Activated CD4-positive, alpha-beta T cell treated with anti-CD3 and anti-CD28 coated beads for 36 hours (primary cell): ENCODE data around the gene SUSD6. TPM values are rescaled to one million over a fixed set of nuclear protein-coding genes. Genes with fewer than 3 reads are reported as not detected.

Experiments
- ATAC-seq: fragments of 200-7000 bp; cut with Tn5 transposase; one replicate; pipeline ENCODE4 v1.10.0; 2021; ENCODE audit warnings: mild to moderate bottlenecking, moderate library complexity
- CTCF ChIA-PET: fragments of 350-600 bp; sonication (Branson Sonifier 250); formaldehyde crosslinking; loops from one replicate; lab custom pipeline; 2021; ENCODE audit warnings: antibody characterized with exemption; lab: Charles Lee
- POLR2A ChIA-PET: fragments of 350-600 bp; sonication (Branson Sonifier 250); formaldehyde crosslinking; loops from one replicate; lab custom pipeline; 2021; ENCODE audit warnings: antibody characterized with exemption, inconsistent platforms; lab: Charles Lee
- DNase-seq: peaks from one replicate; pipeline ENCODE4 v3.0.0-alpha.2; 2020
- H3K27ac Mint-ChIP-seq: one replicate; pipeline ENCODE4 v1.8.0; 2021; ENCODE audit warnings: mixed read lengths
- H3K27me3 Mint-ChIP-seq: one replicate; pipeline ENCODE4 v1.8.0; 2021; ENCODE audit warnings: mixed read lengths
- H3K36me3 Mint-ChIP-seq: one replicate; pipeline ENCODE4 v1.8.0; 2021; ENCODE audit warnings: low read depth, mixed read lengths
- H3K4me1 Mint-ChIP-seq: one replicate; pipeline ENCODE4 v1.8.0; 2021; ENCODE audit warnings: mixed read lengths
- H3K4me3 Mint-ChIP-seq: one replicate; pipeline ENCODE4 v1.8.0; 2021; ENCODE audit warnings: mild to moderate bottlenecking, moderate library complexity, mixed read lengths
- H3K9me3 Mint-ChIP-seq: one replicate; pipeline ENCODE4 v1.8.0; 2021; ENCODE audit warnings: low read depth, mixed read lengths
- intact Hi-C, 2 experiments: fragments of 100-400 bp; cut with DNase I in 1 of 2; cut with micrococcal nuclease in 1 of 2; formaldehyde crosslinking; loops; one replicate each; pipeline versions ENCODE4 v1.14.2 to v1.15.1; 2022 to 2024; cut with DNase I, micrococcal nuclease
- total RNA-seq, 2 experiments: library from RNA; stranded (reverse); gene quantifications; one replicate each; pipeline ENCODE4 v1.2.3, GENCODE V29; 2021

SUSD6 gene
- total RNA-seq, 2 experiments from 2014 or later, result 57.9 to 59.3 TPM

DNA sequence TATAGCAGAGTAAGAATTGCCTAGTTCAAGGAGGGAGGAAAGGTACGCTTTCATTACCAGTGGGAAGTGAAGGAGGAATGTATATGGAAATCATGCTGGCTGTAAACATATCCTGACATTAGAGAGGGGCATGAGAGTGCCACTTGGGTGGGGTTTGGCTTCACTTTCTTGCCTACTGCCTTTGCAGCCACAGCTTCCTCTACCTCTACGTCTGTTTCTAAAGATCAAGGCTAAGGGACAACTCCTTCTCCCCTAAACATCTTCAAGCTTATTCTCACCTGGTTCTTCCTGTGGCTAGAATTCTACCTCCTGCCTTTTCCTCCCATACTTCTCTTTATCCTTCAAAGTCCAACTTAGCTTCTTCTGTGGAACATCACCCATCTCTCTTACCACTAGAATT, 58.0 kb downstream of the SUSD6 start:
- intact Hi-C loops, result no loop called here
- ChIA-PET POLR2A (interaction anchor here (0.8 kb wide), 1 partner anchor 271 kb away, joined by 3 read pairs; the partner anchor contains the start of gene SLC39A9), CTCF (interaction anchor here (0.6 to 1.8 kb wide), 2 partner anchors 14 to 85 kb away, joined by 4 to 5 read pairs; no protein-coding TSS in a partner anchor)
- no peak for ATAC-seq
- H3K4me3 Mint-ChIP-seq, result no peak overlapping the region
- H3K27me3 Mint-ChIP-seq, result no peaks in the 10 kb centered on the region
- peaks cover 96% of the 10 kb centered on the region for H3K4me1 Mint-ChIP-seq
- peak overlapping the region; percentile 63 for H3K27ac Mint-ChIP-seq
- no peak for DNase-seq
- peaks cover 3% of the 10 kb centered on the region for H3K9me3 Mint-ChIP-seq
- H3K36me3 Mint-ChIP-seq, result peaks cover 60% of the 10 kb centered on the region

DNA sequence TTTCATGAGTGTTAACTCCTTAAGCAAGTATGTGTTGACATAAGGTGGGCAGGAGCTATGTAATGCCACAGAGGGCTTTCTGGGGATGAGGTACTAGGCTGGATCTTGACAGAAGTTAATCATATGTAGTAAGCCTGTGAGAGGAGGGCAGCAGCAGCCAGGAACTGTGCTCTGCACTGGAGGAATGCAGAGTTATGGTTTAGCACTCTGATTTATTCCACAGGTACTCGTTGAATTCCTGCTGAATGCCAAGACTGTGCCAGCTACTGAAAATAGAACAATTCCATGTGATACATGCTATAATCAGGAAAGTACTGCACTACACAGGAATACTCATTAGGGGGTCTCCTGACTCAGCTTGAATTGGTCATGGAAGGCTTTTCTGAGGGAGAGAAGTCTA, 58.7 kb downstream of the SUSD6 start:
- ChIA-PET POLR2A (interaction anchor here (0.8 kb wide), 1 partner anchor 271 kb away, joined by 3 read pairs; the partner anchor contains the start of gene SLC39A9), CTCF (interaction anchor here (0.7 to 1.8 kb wide), 3 partner anchors 12 to 85 kb away, joined by 3 to 4 read pairs (median 4); no protein-coding TSS in a partner anchor)
- peaks cover 3% of the 10 kb centered on the region for H3K9me3 Mint-ChIP-seq
- no peak for ATAC-seq
- H3K27me3 Mint-ChIP-seq, result no peaks in the 10 kb centered on the region
- intact Hi-C loops, result loop anchor here in 1 of 2 experiments (10.0 kb wide), 2 partner anchors 985 to 1885 kb away; no protein-coding TSS in a partner anchor
- H3K4me3 Mint-ChIP-seq, result no peak overlapping the region
- H3K27ac Mint-ChIP-seq, result peak overlapping the region; percentile 63
- DNase-seq, result no peak
- H3K4me1 Mint-ChIP-seq, result peaks cover 97% of the 10 kb centered on the region
- H3K36me3 Mint-ChIP-seq, result peaks cover 61% of the 10 kb centered on the region

DNA sequence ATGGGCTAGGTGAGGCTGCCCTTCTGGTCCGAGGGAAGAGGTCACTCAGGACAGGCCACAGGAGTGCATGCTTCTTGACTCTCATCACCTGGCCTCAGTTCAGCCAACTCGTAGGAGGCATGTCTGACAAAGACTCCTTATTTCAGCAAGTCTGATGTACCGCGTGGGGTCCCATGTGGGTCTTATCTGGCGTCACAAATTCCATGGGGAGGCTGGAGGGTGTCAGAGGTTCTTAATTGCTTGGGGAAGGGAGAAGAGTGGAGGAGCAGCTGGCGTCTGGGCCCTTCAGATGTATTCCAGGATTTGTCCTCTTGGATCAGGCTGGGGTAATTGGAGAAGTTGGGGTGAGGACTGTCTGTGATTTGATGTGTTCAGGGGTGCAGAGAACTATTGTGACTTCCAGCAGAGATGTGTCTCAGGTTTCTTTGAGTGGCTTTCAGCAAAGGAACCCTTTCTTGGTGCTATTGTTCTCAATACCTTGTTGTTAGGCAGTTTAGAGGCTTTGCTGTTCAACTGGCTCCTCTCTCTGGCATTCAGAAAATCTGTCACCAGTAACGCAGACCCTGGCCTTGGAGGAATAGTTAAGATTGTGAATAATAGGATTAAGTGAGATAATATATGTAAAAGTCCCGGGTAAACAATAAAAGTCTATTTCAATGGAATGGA, 60.1 kb downstream of the SUSD6 start:
- H3K9me3 Mint-ChIP-seq, result peaks cover 3% of the 10 kb centered on the region
- ATAC-seq (no peak), DNase-seq (no peak)
- peaks cover 97% of the 10 kb centered on the region for H3K4me1 Mint-ChIP-seq
- H3K4me3 Mint-ChIP-seq, result no peak overlapping the region
- intact Hi-C loops, result loop anchor here in 1 of 2 experiments (10.0 kb wide), 2 partner anchors 983 to 1883 kb away; no protein-coding TSS in a partner anchor
- ChIA-PET CTCF (interaction anchor here (0.6 to 0.7 kb wide), 3 partner anchors 28 to 60 kb away, joined by 3 read pairs; no protein-coding TSS in a partner anchor), POLR2A (interaction anchor here (0.6 kb wide), 1 partner anchor 54 kb away, joined by 3 read pairs; no protein-coding TSS in a partner anchor)
- peak overlapping the region; percentile 26 for H3K27ac Mint-ChIP-seq
- H3K27me3 Mint-ChIP-seq, result no peaks in the 10 kb centered on the region
- peaks cover 56% of the 10 kb centered on the region for H3K36me3 Mint-ChIP-seq

DNA sequence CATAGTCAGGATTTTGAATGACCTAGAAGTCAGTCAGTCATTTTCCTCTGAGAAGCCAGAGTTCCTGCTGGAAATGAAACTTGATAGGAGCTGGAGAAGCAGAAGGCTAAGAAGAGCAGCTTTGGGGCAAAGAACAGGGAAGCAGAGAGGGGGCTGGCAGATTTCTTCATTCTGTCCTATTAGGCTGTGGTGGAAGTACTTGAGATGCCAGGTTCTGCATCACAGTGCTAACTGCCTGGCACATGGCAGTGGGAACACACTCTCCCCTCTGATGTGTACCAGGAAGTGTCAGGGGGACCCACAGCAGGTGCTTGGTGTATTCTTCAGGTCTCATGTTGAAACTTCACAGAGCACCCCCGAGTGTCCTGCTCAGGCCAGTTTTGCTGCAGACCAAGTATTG, 61.0 kb downstream of the SUSD6 start:
- no peak for ATAC-seq
- intact Hi-C loops, result loop anchor here in 1 of 2 experiments (10.0 kb wide), 2 partner anchors 982 to 1882 kb away; no protein-coding TSS in a partner anchor
- Mint-ChIP-seq H3K4me3 (no peak overlapping the region), H3K27ac (peak overlapping the region; percentile 99), H3K27me3 (no peaks in the 10 kb centered on the region), H3K9me3 (peaks cover 3% of the 10 kb centered on the region), H3K4me1 (peaks cover 99% of the 10 kb centered on the region), H3K36me3 (peaks cover 56% of the 10 kb centered on the region)
- no peak for DNase-seq
- CTCF ChIA-PET, result interaction anchor here (0.6 to 2.9 kb wide), 10 partner anchors 9 to 61 kb away, joined by 3 to 24 read pairs (median 4); no protein-coding TSS in a partner anchor
- POLR2A ChIA-PET, result no interaction called here

DNA sequence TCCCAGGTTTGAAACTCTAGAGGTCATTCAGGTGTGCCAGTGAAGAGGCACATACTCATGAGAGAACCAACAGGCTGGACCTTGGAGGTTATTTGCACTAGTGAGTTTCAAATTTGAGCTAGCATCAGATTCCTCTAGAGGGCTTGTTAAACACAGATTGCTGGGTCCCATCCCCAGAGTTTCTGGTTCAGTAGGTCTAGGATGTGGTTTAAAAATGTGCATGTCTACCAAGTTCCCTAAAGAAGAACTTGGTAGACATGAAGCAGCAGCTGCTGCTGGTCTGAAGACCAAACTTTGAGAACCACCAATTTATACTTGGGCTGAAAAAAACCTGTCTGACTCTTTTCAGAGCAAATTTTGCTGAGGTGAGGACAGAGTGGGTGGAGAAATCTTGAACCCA, 61.7 kb downstream of the SUSD6 start:
- Mint-ChIP-seq H3K36me3 (peaks cover 54% of the 10 kb centered on the region), H3K27me3 (no peaks in the 10 kb centered on the region), H3K4me1 (peaks cover 98% of the 10 kb centered on the region), H3K9me3 (no peaks in the 10 kb centered on the region), H3K27ac (peak overlapping the region; percentile 99), H3K4me3 (peak overlapping the region; percentile 60)
- ChIA-PET POLR2A (interaction anchor here (0.7 kb wide), 1 partner anchor 59 kb away, joined by 5 read pairs; no protein-coding TSS in a partner anchor), CTCF (interaction anchor here (0.8 to 2.9 kb wide), 10 partner anchors 10 to 88 kb away, joined by 3 to 24 read pairs (median 5); no protein-coding TSS in a partner anchor)
- intact Hi-C loops, result loop anchor here in 1 of 2 experiments (10.0 kb wide), 2 partner anchors 982 to 1882 kb away; no protein-coding TSS in a partner anchor
- DNase-seq (no peak), ATAC-seq (no peak)

DNA sequence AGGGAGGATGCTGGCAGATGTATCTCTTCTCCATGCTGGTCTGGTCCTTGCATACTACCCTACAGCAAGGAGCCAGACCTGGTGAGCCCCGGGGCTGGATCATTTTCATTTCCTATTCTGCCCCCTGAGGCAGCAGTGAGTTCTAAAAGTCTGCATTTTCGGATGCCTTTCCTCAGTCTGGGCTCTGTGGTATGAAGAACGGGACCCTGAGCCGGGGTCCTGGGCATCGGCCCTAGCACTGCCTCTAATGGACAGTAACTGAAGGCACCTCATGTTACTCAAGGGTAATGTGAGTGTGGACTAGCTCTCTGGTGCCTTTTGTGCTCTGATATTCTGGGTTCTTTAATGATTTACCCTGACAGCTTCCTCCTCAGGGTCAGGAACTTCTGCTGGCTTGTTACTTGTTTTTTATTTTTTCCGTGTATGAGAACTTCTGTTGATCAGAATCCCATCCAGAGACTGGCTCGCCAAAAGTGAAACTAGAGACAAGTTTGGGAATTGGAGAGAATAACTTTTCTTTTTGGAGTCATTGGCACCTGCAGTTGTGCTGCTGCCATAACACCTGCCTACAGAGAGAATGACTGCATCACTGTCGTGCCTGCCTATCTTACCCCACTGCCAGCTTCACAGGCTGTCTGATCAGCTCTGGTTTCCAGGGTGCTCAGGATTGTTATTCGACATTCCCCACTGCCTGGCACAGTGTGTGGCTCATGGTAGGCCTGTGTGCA, 62.3 kb downstream of the SUSD6 start:
- peak overlapping the region; percentile 99 for H3K27ac Mint-ChIP-seq
- no peaks in the 10 kb centered on the region for H3K9me3 Mint-ChIP-seq
- H3K4me1 Mint-ChIP-seq, result peaks cover 95% of the 10 kb centered on the region
- H3K4me3 Mint-ChIP-seq, result peak overlapping the region; percentile 60
- ChIA-PET POLR2A (interaction anchor here (0.7 to 2.1 kb wide), 4 partner anchors 20 to 62 kb away, joined by 5 to 8 read pairs (median 6); no protein-coding TSS in a partner anchor), CTCF (interaction anchor here (0.6 to 2.9 kb wide), 17 partner anchors 9 to 1431 kb away, joined by 3 to 24 read pairs (median 5); partner anchors contain the start of gene SUSD6)
- intact Hi-C loops, result loop anchor here in 1 of 2 experiments (10.0 kb wide), 2 partner anchors 981 to 1881 kb away; no protein-coding TSS in a partner anchor
- H3K36me3 Mint-ChIP-seq, result peaks cover 54% of the 10 kb centered on the region
- ATAC-seq (no peak), DNase-seq (peak; percentile 40)
- H3K27me3 Mint-ChIP-seq, result no peaks in the 10 kb centered on the region

DNA sequence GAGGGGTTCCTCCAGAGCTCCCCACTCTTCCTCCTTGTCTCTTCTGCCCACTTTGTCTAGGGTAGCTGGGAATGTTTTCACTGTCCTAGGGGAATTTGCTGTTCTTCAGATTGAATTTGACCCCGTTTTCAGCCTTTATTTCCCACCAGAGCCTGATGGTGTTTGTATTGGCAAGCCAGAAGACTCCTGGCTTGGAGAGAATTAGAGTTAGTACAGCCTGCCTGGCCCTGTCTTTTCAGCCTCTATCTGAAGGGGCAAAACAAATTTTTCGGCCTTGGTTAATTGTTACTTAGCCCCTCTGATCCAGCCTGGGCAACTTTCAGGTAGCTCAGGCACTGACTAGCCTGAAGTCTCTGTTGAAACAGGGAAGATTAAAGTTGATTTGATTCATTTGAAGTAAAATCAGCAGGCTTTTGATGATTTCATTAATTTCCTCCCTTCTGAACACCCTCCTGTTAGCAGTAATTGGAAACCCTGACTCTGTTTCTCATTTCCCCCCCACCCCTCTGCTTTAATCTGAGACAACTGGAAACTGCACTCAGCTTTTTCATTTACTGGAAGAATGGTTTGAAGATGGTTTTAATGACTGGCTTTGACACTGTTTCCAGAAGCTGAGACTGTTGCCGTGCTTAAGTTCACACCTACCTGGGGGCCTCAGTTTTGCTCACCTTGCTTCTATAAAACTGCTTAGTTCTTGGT, 63.3 kb downstream of the SUSD6 start:
- intact Hi-C loops, result loop anchor here (1.0 to 10.0 kb wide), 5 partner anchors 7 to 1880 kb away; no protein-coding TSS in a partner anchor
- peak overlapping the region; percentile 60 for H3K4me3 Mint-ChIP-seq
- ATAC-seq (peak; percentile 36), DNase-seq (peak; percentile 64)
- CTCF ChIA-PET, result interaction anchor here (0.7 to 2.9 kb wide), 15 partner anchors 8 to 278 kb away, joined by 3 to 24 read pairs (median 5); partner anchors contain the start of gene SUSD6
- no peaks in the 10 kb centered on the region for H3K27me3 Mint-ChIP-seq
- POLR2A ChIA-PET, result interaction anchor here (0.6 to 2.1 kb wide), 14 partner anchors 10 to 1309 kb away, joined by 3 to 9 read pairs (median 4); partner anchors contain the start of genes ERH and SLC39A9
- peak overlapping the region; percentile 99 for H3K27ac Mint-ChIP-seq
- peaks cover 85% of the 10 kb centered on the region for H3K4me1 Mint-ChIP-seq
- H3K36me3 Mint-ChIP-seq, result peaks cover 52% of the 10 kb centered on the region
- no peaks in the 10 kb centered on the region for H3K9me3 Mint-ChIP-seq

DNA sequence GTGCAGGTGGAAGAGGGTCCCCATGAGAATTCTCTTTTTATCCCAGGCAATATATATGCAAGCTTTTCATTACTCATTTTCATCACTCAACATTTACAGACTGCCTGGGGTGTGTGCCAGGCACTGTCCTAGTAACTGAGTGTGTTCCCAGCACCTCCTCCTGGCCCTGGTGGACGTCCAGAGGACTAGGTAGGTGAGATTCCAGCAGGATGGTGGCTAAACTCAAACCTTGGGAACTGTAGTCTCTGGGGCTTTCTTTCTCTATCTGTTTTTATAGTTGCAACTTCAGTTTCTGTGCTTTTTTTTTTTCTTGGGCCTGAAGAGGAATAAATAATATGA, 63.8 kb downstream of the SUSD6 start:
- ChIA-PET POLR2A (interaction anchor here (0.6 to 2.1 kb wide), 10 partner anchors 10 to 277 kb away, joined by 3 to 9 read pairs (median 6); partner anchors contain the start of genes ERH and SLC39A9), CTCF (interaction anchor here (0.7 to 2.9 kb wide), 9 partner anchors 10 to 95 kb away, joined by 3 to 24 read pairs (median 5); no protein-coding TSS in a partner anchor)
- H3K27ac Mint-ChIP-seq, result peak overlapping the region; percentile 99
- peaks cover 84% of the 10 kb centered on the region for H3K4me1 Mint-ChIP-seq
- H3K36me3 Mint-ChIP-seq, result peaks cover 48% of the 10 kb centered on the region
- ATAC-seq (no peak), DNase-seq (no peak)
- no peaks in the 10 kb centered on the region for H3K9me3 Mint-ChIP-seq
- peak overlapping the region; percentile 60 for H3K4me3 Mint-ChIP-seq
- intact Hi-C loops, result loop anchor here (1.0 to 10.0 kb wide), 5 partner anchors 8 to 1880 kb away; no protein-coding TSS in a partner anchor
- H3K27me3 Mint-ChIP-seq, result no peaks in the 10 kb centered on the region

DNA sequence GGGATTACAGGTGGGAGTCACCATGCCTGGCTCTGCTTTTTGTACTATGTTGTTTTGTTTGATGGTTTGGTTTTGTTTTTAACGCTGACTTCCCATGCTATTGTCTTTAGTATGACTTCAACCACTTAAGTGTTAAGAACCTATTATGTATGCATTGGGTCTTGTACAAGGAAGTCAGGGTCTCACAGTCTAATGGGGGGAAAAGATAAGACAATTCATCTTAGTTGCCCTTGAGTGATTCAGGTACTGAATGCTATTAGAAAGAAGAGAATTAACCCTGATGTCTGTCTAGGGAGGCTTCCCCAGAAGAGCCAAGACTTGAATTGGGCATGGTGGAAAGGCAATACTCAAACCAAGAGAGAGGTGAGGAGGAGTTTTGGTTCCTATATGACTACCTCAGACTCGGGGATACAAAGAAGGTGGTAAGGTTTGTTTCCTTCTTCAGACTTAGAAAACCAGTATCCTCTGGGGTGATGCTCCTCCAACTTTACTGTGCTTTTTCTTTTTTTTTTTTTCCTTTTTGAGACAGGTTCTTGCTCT, 64.6 kb downstream of the SUSD6 start:
- peak; percentile 55 for DNase-seq
- Mint-ChIP-seq H3K9me3 (no peaks in the 10 kb centered on the region), H3K36me3 (peaks cover 49% of the 10 kb centered on the region), H3K4me1 (peaks cover 84% of the 10 kb centered on the region), H3K27ac (peak overlapping the region; percentile 99), H3K27me3 (no peaks in the 10 kb centered on the region), H3K4me3 (peak overlapping the region; percentile 60)
- ChIA-PET CTCF (interaction anchor here (0.5 to 2.1 kb wide), 4 partner anchors 9 to 761 kb away, joined by 4 to 14 read pairs (median 6); no protein-coding TSS in a partner anchor), POLR2A (interaction anchor here (0.8 to 2.1 kb wide), 4 partner anchors 10 to 64 kb away, joined by 3 to 9 read pairs (median 6); no protein-coding TSS in a partner anchor)
- peak; percentile 79 for ATAC-seq
- intact Hi-C loops, result loop anchor here (1.0 to 10.0 kb wide), 12 partner anchors 9 to 1879 kb away; partner anchors contain the start of genes SRSF5 (in 2 of the 2) and SUSD6 (in 1 of the 2)
